VCaP (cell line): ENCODE results near the gene MNDA.

Experiments
- H3K27ac ChIP-seq: fragments of 450-650 bp; 2 replicates; pipeline ENCODE4 v1.5.1; 2017
- TF ChIP-seq, protein P1 (sequence below): fragments of 450-650 bp; conservative IDR thresholded peaks from 2 replicates; pipeline ENCODE4 v1.5.1; 2017; ENCODE audit warnings: mild to moderate bottlenecking, moderate library complexity

The MNDA gene

DNA sequence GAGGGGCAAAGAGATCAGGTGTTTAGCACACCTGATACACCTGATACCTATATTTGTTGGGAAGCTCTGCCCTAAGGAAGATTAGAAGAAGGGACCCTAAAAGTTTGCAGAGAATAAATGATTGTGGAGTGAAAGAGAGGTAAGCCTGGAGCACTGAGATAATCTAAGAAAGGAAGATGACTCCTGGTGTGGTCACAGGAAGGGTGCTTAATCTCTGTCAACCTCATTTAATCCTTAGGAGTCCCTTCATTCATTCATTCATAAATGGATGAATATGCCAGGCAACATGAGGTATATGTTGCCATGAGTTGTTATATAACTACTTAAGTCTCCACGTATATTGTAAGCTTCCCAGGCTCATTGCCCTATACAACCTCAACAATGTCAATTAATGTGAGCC lies 16.2 kb upstream of the MNDA start:
- no peak overlapping the region for H3K27ac ChIP-seq
- TF ChIP-seq, protein P1, sequence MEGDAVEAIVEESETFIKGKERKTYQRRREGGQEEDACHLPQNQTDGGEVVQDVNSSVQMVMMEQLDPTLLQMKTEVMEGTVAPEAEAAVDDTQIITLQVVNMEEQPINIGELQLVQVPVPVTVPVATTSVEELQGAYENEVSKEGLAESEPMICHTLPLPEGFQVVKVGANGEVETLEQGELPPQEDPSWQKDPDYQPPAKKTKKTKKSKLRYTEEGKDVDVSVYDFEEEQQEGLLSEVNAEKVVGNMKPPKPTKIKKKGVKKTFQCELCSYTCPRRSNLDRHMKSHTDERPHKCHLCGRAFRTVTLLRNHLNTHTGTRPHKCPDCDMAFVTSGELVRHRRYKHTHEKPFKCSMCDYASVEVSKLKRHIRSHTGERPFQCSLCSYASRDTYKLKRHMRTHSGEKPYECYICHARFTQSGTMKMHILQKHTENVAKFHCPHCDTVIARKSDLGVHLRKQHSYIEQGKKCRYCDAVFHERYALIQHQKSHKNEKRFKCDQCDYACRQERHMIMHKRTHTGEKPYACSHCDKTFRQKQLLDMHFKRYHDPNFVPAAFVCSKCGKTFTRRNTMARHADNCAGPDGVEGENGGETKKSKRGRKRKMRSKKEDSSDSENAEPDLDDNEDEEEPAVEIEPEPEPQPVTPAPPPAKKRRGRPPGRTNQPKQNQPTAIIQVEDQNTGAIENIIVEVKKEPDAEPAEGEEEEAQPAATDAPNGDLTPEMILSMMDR, result no peak

DNA sequence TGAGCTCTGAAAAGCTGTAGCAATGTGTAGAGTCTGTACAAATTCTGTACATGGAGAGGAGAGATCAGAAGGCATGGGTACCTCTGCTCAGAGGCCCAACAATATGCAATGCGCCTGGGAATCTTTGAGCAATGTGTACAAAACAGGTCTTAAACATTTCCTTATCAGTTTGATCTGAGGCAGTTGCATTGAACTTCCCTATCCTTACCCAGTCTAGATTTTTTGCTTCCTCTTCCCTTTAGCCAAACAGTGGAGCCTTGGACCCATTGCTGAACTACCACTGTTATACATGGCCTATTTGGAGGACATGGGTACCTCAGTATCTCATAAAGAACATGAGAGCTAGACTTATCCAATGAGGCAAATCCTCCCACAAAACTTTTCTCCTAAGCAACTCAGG lies 12.6 kb upstream of the MNDA start:
- TF ChIP-seq, protein P1, result no peak
- H3K27ac ChIP-seq, result no peak overlapping the region

DNA sequence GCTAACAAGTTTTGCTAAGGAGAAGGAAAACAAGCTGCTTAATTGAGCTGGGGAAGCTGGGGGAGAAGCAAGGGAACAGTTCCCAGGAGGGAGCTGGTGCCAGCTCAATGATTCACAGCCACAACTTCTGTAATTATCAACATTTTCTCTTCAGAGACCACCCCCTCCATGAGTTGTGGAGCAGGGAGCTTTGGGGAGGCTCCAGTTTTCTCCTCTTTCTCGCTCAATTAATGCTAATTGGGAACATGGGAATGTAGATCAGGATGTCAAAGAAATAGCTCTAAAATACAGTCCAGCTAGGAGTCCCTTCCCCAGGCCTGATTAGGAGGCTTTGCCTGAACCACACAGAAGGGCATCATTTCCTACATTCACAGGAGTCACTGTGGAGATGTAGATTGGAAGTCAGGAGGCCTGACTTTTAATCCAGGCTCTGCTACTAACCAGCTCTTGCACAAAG lies 12.1 kb upstream of the MNDA start:
- H3K27ac ChIP-seq, result no peak overlapping the region
- TF ChIP-seq, protein P1, result no peak

DNA sequence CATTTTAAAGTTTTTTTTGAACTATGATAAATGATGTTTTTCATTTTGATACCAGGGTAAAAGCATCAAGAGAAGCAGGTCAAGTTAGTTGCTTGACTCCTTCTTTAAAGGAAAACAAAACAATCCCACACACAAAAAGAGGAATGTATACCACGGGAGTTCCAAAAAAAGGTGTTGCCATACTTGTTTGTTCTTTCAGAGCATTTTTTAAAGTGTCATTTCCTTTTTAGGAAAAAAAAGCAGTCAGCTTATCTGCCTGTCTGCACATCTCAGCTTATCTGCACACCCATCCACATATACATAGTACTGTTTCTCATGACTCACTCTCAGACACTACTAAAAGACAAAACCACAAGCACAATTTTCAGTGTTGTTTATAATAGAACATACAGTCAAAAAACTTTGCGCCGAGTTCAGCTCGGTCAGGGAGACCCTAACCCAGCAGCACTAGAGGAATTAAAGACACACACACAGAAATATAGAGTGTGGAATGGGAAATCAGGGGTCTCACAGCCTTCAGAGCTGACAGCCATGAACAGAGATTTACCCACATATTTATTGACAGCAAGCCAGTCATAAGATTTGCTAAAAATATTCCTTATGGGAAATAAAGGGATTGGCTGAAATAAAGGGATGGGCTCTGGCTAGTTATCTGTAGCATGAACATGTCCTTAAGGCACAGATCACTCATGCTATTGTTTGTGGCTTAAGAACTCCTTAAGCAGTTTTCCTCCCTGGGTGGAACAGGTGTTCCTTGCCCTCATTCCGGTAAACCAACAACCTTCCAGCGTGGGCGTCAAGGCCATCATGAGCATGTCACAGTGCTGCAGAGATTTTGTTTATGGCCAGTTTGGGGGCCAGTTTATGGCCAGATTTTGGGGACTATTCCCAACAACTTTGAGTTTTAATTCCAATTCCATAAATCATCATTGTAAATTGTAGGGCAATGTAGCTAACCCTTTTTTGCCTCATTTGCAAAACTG lies 11.4 kb upstream of the MNDA start:
- H3K27ac ChIP-seq, result no peak overlapping the region
- TF ChIP-seq, protein P1, result no peak

DNA sequence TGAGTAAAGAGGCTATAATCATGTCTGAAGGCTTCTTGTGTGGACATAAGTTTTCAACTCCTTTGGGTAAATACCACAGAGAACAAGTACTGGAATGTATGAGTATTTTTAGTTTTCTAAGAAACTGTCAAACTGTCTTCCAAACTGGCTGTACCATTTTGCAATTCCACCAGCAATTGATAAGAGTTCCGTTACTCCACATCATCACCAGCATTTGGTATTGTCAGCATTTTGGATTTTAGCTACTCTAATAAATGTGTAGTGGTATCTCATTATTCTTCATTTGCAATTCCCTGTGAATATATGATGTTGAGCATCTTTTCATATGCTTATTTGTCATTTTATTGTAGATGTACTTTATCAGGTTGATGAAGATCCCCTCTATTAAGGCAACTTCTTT lies 9.4 kb upstream of the MNDA start:
- TF ChIP-seq, protein P1, result no peak
- no peak overlapping the region for H3K27ac ChIP-seq

DNA sequence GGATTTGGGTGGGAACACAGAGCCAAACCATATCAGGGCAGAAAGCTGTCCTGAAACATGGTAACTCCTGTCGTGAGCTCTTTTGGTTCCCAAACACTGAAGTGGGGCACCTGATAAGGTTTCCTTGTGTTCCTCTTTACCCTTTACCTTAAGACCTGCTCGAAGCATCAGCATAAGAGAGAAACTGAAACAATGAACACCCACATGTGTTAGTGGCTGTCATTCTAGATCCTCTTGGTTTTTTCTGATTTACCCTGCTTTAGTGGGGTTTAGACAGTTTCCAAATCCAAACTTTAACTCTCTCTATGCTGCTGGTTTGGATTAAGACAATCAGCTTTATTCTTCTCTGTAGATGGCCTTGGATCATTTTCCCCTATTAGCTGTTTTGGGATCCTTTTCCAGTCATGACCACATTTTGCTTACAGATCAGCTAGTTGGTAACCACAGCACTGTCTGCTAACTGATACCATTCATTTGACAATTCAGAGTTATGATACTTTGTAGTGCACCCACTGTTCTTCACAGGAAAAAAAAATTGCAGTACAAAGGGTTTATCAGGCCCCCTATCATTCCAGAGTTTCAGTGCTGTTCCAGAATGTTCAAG lies 975 bp upstream of the MNDA start:
- H3K27ac ChIP-seq, result no peak overlapping the region
- TF ChIP-seq, protein P1, result no peak

DNA sequence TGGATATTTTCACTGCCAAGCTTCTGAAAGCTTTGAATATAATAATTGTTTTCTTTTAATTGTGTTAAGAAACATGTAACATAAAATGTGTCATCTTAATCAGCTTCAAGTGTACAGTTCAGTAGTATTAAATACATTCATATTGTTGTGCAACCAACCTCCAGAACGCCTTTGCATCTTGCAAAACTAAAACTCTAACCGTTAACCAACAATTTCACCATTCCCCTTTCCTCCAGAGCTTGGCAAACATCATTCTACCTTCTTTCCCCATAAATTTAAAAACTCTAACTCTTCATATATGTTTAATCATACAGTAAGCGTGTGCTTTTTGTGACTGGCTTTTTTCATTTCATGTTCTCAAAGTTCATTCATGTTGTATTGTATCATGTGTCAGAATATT lies 2.1 kb downstream of the MNDA start:
- no peak overlapping the region for H3K27ac ChIP-seq
- TF ChIP-seq, protein P1, result no peak
